ENCODE data around the gene CYGB. TPM values are rescaled to one million over a fixed set of nuclear protein-coding genes. Genes with fewer than 3 reads are reported as not detected.
"Not testable (repeated sequence)": the region's sequence is repeated elsewhere in the genome, so short reads cannot be mapped to it uniquely, and the experiment has no call there.

CYGB gene
- total RNA-seq, 2 donors from 2014 or later, result 7.0 to 13.8 TPM

DNA sequence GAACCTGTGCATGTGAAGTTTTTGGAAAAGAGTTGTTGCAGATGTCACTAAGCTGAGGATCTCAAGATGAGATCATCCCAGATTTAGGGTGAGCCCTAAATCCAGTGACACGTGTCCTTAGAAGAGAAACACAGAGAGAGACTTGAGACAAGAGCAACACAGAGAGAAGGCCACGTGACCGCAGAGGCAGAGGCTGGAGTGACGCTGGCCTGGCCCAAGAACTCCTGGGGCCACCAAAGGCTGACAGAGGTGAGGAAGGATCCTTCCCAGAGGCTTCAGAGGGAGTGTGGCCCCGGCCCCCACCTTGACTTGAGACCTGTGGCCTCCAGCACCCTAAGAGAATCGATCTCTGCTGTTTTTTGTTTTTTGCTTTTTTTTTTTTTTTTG is 24.2 kb downstream of the CYGB start:
- Histone ChIP-seq H3K4me1 (replicated peaks) (no peaks in the 10 kb centered on the region), H3K27ac (no peak overlapping the region), H3K36me3 (no peaks in the 10 kb centered on the region), H3K4me3 (no peak overlapping the region), H3K9me3 (no peaks in the 10 kb centered on the region), H3K27me3 (replicated peaks; ENCODE audit: insufficient read depth) (no peaks in the 10 kb centered on the region)
- no peak for DNase-seq (ENCODE audit: low spot score)
- intact Hi-C loops (cut with DNase I), result no loop called here
- WGBS, result 78% methylated on average over 6 of the region's 6 CpGs
- TF ChIP-seq POLR2AphosphoS5 (IDR thresholded peaks at IDR 0.05), result no peak
- no peak for TF ChIP-seq CTCF (IDR thresholded peaks at IDR 0.05)
- no peak for TF ChIP-seq POLR2A (IDR thresholded peaks at IDR 0.05)

GRCh38 chr17:76512366-76513305 is 24.9 kb downstream of the CYGB start:
- no peaks in the 10 kb centered on the region for H3K27me3 ChIP-seq (replicated peaks; ENCODE audit: insufficient read depth)
- H3K9me3 ChIP-seq, result no peaks in the 10 kb centered on the region
- no peak for DNase-seq (ENCODE audit: low spot score)
- TF ChIP-seq POLR2A (IDR thresholded peaks at IDR 0.05) (no peak), CTCF (IDR thresholded peaks at IDR 0.05) (no peak), POLR2AphosphoS5 (IDR thresholded peaks at IDR 0.05) (no peak)
- no peaks in the 10 kb centered on the region for H3K36me3 ChIP-seq
- H3K4me1 ChIP-seq (replicated peaks), result no peaks in the 10 kb centered on the region
- no peak overlapping the region for H3K4me3 ChIP-seq
- no peak overlapping the region for H3K27ac ChIP-seq
- intact Hi-C loops (cut with DNase I), result no loop called here
- WGBS, result 88% methylated on average over 22 of the region's 22 CpGs

GRCh38 chr17:76511668-76512365 is 25.7 kb downstream of the CYGB start:
- H3K36me3 ChIP-seq, result no peaks in the 10 kb centered on the region
- no peak for TF ChIP-seq POLR2A (IDR thresholded peaks at IDR 0.05)
- TF ChIP-seq CTCF (IDR thresholded peaks at IDR 0.05), result no peak
- TF ChIP-seq POLR2AphosphoS5 (IDR thresholded peaks at IDR 0.05), result no peak
- H3K27me3 ChIP-seq (replicated peaks; ENCODE audit: insufficient read depth), result no peaks in the 10 kb centered on the region
- no peaks in the 10 kb centered on the region for H3K9me3 ChIP-seq
- DNase-seq (ENCODE audit: low spot score), result no peak
- whole genome bisulfite sequencing, result 90% methylated on average over 13 of the region's 13 CpGs
- no peak overlapping the region for H3K4me3 ChIP-seq
- no peak overlapping the region for H3K27ac ChIP-seq
- intact Hi-C loops (cut with DNase I), result no loop called here
- no peaks in the 10 kb centered on the region for H3K4me1 ChIP-seq (replicated peaks)

GRCh38 chr17:76510831-76511244 is 26.7 kb downstream of the CYGB start:
- DNase-seq (ENCODE audit: low spot score), result no peak
- Histone ChIP-seq H3K4me3 (no peak overlapping the region), H3K4me1 (replicated peaks) (no peaks in the 10 kb centered on the region), H3K36me3 (no peaks in the 10 kb centered on the region), H3K9me3 (no peaks in the 10 kb centered on the region), H3K27ac (no peak overlapping the region), H3K27me3 (replicated peaks; ENCODE audit: insufficient read depth) (no peaks in the 10 kb centered on the region)
- WGBS, result 14% methylated on average over 9 of the region's 9 CpGs
- intact Hi-C loops (cut with DNase I), result no loop called here
- TF ChIP-seq POLR2AphosphoS5 (IDR thresholded peaks at IDR 0.05), result no peak
- TF ChIP-seq POLR2A (IDR thresholded peaks at IDR 0.05), result no peak
- no peak for TF ChIP-seq CTCF (IDR thresholded peaks at IDR 0.05)

DNA sequence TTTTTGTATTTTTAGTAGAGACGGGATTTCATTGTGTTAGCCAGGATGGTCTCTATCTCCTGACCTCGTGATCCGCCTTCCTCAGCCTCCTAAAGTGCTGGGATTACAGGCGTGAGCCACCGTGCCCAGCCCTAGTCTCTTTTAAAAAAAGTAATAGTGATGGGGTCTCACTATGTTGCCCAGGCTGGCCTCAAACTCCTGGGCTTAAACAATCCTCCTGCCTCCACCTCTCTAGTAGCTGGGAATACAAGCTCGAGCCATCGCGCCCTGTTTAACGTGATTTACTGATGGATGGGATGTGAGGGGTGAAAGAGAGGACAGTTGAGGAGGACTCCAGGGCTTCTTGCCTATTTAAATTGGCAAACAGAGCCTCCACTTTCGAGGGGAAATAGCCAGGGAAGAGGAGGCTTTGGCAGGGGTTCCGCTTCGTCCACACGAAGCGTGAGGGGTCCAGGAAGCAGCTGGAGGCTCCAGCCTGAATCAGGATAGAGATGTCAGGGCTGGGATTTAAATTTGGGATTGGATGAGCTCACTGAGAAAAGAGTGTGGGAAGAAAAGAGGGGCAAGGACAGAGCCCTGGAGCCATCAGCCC is 28.9 kb downstream of the CYGB start:
- H3K4me3 ChIP-seq; H3K36me3 ChIP-seq; H3K9me3 ChIP-seq; H3K27ac ChIP-seq; H3K27me3 ChIP-seq (replicated peaks; ENCODE audit: insufficient read depth); DNase-seq (ENCODE audit: low spot score); H3K4me1 ChIP-seq (replicated peaks): not testable (repeated sequence)
- 66% methylated on average over 14 of the region's 14 CpGs for WGBS
- intact Hi-C loops (cut with DNase I), result loop anchor here (5.0 kb wide), 2 partner anchors 101 to 206 kb away; no protein-coding TSS in a partner anchor
